C4-2B (cell line): ENCODE measurements around the gene TRAPPC10.
"Not testable (repeated sequence)": the region's sequence is repeated elsewhere in the genome, so short reads cannot be mapped to it uniquely, and the experiment has no call there.

Source experiments
- CTCF ChIP-seq: fragments of 450-650 bp; conservative IDR thresholded peaks from 2 replicates; pipeline ENCODE4 v1.5.1; 2017; ENCODE audit warnings: mild to moderate bottlenecking
- ZFX ChIP-seq: fragments of 450-650 bp; IDR thresholded peaks from 2 replicates; pipeline ENCODE4 v1.6.1; 2017

DNA sequence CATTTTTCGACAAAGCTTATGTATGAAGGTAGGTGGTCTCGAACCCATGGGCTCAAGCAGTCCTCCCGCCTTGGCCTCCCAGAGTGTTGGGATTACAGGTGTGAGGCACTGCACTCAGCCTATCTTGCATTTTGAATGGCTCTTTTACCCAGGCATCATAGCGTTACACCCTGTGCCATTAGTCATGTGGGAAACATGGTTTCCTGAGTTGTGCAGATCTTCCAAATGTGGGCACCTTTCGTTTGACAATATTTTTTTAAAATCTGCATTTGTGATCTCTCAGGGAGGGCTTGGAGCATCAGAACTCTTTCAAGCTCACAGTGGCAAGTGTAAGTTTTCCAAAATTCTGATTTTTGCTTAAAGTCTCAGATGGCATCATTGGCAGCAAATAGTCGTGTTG lies 86.4 kb downstream of the TRAPPC10 start:
- TF ChIP-seq CTCF, ZFX: not testable (repeated sequence)
